ENCODE measurements around the gene CLP1.
A peak's percentile ranks its signal among the peaks of the same experiment; 100 is the strongest.

CLP1 gene

GRCh38 chr11:57657194-57658022 is at the start of gene CLP1:
Gene CLP1 (plus strand): TSS chr11:57657762. CDS start chr11:57659477, 1,715 bp downstream.
- peak; percentile 98 for DNase-seq

GRCh38 chr11:57610170-57610569 is 47.4 kb upstream of the CLP1 start:
- no peak for DNase-seq

GRCh38 chr11:57614234-57614772 is 43.3 kb upstream of the CLP1 start:
- no peak for DNase-seq

DNA sequence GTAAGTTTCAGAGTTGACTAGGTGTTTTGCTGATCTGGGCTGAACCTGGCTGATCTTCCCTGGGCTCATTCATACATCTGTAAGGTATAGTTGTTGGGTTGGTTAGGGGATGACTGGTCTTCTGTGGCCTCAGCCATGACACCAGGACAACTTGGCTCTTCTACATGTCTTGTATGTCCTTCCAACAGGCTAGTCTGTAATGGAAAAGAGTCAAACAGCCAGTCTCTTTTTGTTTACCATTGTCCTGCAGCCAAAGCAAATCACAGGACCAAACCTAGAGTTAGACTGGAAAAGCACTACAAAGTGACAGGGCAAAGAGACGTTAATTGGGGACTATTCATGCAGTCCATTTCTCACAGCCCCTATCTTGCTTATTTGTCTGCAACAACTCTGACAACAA is 42.3 kb upstream of the CLP1 start:
- no peak for DNase-seq

DNA sequence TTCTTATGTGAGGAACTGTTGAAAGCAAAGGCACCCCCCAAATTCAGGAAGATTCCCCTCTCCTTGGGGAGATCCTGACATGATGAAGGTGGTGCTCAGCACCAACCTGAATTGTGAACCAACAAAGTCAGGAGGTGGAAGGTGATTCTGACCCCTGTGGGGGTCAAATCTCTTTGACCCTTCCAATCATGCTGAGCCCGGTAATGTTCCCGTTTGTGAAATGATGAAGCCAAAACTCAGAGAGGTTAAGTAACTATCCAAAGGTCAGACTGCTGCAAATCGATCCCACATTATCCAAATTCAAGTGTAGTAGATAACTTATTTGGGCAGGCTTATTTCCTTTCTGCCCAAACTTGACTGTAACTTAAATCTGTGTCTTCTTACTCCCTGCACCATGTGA is 41.0 kb upstream of the CLP1 start:
- DNase-seq = no peak

GRCh38 chr11:57618438-57618837 is 39.1 kb upstream of the CLP1 start:
- no peak for DNase-seq

- DNase-seq = no peak
These were observed 38.2 kb upstream of the CLP1 start for GRCh38 chr11:57619331-57619730.

- no peak for DNase-seq
These were observed 37.1 kb upstream of the CLP1 start for GRCh38 chr11:57620467-57620866.

DNA sequence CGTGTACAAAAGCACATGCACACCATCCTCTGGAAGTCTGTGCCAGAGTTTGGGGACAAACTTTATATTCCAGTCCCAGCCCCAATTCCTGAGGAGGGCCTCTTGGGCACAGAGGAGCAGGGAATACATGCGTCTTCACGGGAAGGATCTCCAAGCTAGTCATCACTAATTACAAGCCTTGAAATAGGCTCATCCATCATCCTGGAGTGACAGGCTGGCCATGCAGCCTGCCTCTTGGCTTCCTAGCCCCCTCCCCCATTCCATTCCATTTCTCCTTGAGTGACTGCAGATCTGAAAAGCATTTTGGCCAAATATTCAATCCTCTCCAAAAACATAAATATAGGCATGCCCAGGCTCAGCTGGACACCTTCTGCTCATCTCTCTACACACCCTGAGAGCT is 35.3 kb upstream of the CLP1 start:
- DNase-seq = no peak

- no peak for DNase-seq
These were observed 32.7 kb upstream of the CLP1 start for GRCh38 chr11:57624864-57625263.

DNA sequence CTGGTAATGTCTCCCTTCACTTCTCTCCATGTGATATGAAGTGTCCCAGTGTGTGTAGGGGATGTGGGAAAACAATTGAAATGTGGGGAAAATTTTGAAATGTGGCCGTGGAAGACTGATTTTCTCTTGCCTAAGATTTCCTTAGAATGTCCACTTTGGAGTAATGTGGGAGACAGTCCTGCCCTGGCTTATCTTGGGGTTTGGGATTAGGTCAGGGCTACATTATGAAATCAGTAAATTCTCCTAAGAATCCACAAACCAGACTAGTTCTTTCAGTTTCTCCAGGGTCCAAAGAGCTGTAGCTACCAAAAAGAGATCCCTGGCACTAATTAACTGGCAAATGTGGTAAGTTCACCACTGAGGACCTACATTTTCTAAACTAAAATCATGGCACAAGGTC is 30.7 kb upstream of the CLP1 start:
- DNase-seq = no peak

DNA sequence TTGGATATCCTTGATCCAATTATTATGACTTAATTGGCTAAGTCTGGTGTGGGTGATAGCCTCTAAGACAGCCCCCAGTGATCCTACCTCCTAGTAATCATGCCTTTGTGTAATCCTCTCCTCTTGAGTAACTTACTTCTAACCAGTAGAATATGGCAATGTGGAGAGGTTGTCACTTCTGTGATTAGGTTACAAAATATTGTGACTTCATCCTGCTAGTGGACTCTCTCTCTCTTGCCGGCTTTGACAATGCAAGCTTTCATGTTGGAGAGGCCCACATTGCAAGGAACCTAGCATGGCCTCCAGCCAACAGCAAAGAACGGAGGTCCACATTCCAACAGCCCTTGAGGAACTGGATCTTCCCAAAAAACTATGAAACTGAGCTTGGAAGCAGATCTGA is 27.4 kb upstream of the CLP1 start:
- no peak for DNase-seq

- no peak for DNase-seq
These were observed 25.4 kb upstream of the CLP1 start for GRCh38 chr11:57632116-57632515.

- no peak for DNase-seq
These were observed 24.0 kb upstream of the CLP1 start for GRCh38 chr11:57633394-57634070.

- no peak for DNase-seq
These were observed 23.3 kb upstream of the CLP1 start for GRCh38 chr11:57634311-57634710.

GRCh38 chr11:57635246-57635645 is 22.3 kb upstream of the CLP1 start:
- DNase-seq = no peak

GRCh38 chr11:57637626-57638004 is 19.9 kb upstream of the CLP1 start:
- DNase-seq = no peak

DNA sequence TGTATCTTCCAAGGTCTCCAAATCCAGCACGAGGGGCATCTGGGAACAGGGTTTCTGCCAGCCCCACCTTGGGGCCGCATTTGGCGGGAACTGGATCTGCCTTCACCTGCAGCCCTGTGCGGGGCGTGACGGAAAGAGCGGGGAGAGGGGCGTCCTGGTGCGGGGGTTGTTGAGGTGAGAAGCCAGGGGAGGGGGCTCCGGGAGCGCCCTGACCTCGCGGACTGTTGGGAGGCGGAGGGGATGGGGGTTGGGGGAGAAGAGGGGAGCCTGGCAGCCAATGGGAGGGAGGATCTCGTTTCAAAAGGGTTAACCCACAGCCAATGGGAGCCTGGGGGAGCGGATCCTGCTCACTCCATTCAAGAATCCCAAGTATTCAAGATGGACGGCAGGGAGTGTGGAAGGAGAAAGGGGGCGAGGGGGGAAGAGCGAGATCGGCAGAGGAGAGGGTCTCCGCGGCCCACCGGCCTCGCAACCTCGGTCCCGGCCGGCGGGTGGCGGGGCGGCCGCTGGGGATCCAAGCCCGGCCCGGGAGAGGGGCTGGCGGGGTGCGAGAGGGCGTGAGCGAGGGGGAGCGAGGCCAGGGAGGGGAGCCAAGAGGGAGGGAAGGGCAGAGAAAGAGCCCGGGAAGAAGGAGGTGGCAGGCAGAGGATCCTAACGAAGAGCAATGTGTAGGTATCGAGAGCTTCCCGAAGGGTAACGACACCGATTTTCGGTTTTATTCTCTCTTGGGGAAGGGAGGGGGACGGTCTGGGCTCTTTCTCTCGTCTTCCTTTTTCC is 19.4 kb upstream of the CLP1 start:
- no peak for DNase-seq

GRCh38 chr11:57638811-57639320 is 18.7 kb upstream of the CLP1 start:
- no peak for DNase-seq

DNA sequence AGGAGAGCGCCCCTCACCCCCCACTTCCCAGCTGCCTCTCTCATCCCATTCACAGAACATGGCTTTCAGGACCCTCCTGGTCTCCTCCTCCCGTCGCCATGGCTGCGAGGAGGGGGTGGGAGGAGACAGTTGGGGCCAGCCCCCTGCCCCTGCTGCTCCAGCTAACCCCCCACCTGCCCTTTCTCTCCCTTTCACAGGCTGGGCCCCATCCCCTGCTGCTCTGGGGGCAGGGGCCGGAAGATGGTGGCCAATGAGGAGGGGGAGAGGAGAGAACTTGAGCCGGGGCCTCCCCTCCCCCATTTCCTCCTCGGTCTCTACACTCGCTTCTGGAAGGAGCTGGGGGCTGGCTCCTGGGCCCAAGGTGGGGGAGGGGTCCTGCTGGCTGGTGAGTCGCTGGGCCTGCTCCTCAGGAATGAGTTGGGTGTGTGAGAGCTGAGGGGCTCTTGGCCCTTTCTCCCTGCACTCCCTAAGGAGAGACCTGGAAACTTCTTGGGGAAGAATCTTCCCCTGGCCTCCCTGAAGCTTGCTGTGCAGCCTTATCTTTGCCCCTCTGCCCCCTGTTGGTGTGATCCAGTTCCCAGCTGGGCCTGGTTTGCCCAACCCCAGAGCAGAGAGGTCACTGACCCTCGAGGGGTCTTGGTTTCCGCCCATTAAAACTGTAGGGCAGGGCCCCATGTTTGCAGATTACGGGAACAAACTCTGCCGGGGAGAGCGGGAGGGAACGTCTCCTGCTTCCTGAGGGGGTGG is 18.1 kb upstream of the CLP1 start:
- DNase-seq = no peak

- DNase-seq = no peak
These were observed 17.3 kb upstream of the CLP1 start for GRCh38 chr11:57640068-57640800.

All from NK-92 treated with Interleukin-12 subunit alpha and Interleukin-12 subunit beta, amount 100 ng/mL, for 24 hours (cell line).